Loucy (cell line): ENCODE measurements around the gene XPNPEP1.

Experiments used
- H2AFZ ChIP-seq: fragments of 200-600 bp; sonication (generic); 2 replicates; pipeline ENCODE4 v1.6.0; 2016; ENCODE audit warnings: antibody characterized with exemption, mild to moderate bottlenecking, low read length, moderate library complexity
- H3F3A ChIP-seq: fragments of 200-600 bp; 2 replicates; pipeline ENCODE4 v1.6.0; 2016; ENCODE audit warnings: antibody characterized with exemption, low read depth, mild to moderate bottlenecking
- H3K27me3 ChIP-seq: fragments of 200-600 bp; sonication (generic); 2 replicates; pipeline ENCODE4 v1.6.1; 2014; ENCODE audit warnings: low read length, mild to moderate bottlenecking; ENCODE audit not compliant: insufficient read depth, poor library complexity, severe bottlenecking
- H3K36me3 ChIP-seq: fragments of 200-600 bp; sonication (generic); 2 replicates; pipeline ENCODE4 v1.6.1; 2016; ENCODE audit warnings: low read length; ENCODE audit not compliant: insufficient read depth
- H3K4me1 ChIP-seq: fragments of 200-600 bp; sonication (generic); 2 replicates; pipeline ENCODE4 v1.5.1; 2014; ENCODE audit warnings: low read length, mild to moderate bottlenecking; ENCODE audit not compliant: insufficient read depth, poor library complexity, severe bottlenecking
- H3K4me2 ChIP-seq: fragments of 200-600 bp; sonication (generic); 2 replicates; pipeline ENCODE4 v1.6.0; 2014; ENCODE audit warnings: antibody characterized with exemption, low read length, low read depth, mild to moderate bottlenecking; ENCODE audit not compliant: poor library complexity, severe bottlenecking
- H3K4me3 ChIP-seq: fragments of 200-600 bp; sonication (generic); 2 replicates; pipeline ENCODE4 v1.5.1; 2014; ENCODE audit warnings: low read length, mild to moderate bottlenecking, mixed read lengths; ENCODE audit not compliant: poor library complexity, severe bottlenecking
- H3K79me2 ChIP-seq: fragments of 200-600 bp; sonication (generic); 2 replicates; pipeline ENCODE4 v1.6.1; 2014; ENCODE audit warnings: low read length; ENCODE audit not compliant: insufficient read depth
- H3K9ac ChIP-seq: fragments of 200-600 bp; sonication (generic); 2 replicates; pipeline ENCODE4 v1.6.0; 2014; ENCODE audit warnings: mild to moderate bottlenecking, low read depth, low read length, moderate library complexity; ENCODE audit not compliant: poor library complexity, severe bottlenecking
- H3K9me2 ChIP-seq: fragments of 200-600 bp; sonication (generic); replicated peaks from 2 replicates; pipeline ENCODE4 v1.6.1; 2016; ENCODE audit warnings: low read depth, low read length, mixed read lengths
- H3K9me3 ChIP-seq: fragments of 200-600 bp; sonication (generic); 2 replicates; pipeline ENCODE4 v1.6.1; 2014; ENCODE audit warnings: mild to moderate bottlenecking, antibody characterized with exemption, low read length, low read depth; ENCODE audit not compliant: insufficient read depth
- H4K20me1 ChIP-seq: fragments of 200-600 bp; sonication (generic); 2 replicates; pipeline ENCODE4 v1.6.0; 2014; ENCODE audit warnings: antibody characterized with exemption, low read length, mild to moderate bottlenecking; ENCODE audit not compliant: insufficient read depth, poor library complexity, severe bottlenecking
- EZH2phosphoT487 ChIP-seq: fragments of 200-600 bp; IDR thresholded peaks from 2 replicates; pipeline ENCODE4 v1.6.1; 2018; ENCODE audit warnings: antibody characterized with exemption, mild to moderate bottlenecking, moderate library complexity, borderline replicate concordance
- TF ChIP-seq, protein P1 (sequence below): fragments of 200-600 bp; sonication (generic); conservative IDR thresholded peaks from 2 replicates; pipeline ENCODE4 v1.5.1; 2014; ENCODE audit warnings: mild to moderate bottlenecking, antibody characterized with exemption, low read length

Gene XPNPEP1

DNA sequence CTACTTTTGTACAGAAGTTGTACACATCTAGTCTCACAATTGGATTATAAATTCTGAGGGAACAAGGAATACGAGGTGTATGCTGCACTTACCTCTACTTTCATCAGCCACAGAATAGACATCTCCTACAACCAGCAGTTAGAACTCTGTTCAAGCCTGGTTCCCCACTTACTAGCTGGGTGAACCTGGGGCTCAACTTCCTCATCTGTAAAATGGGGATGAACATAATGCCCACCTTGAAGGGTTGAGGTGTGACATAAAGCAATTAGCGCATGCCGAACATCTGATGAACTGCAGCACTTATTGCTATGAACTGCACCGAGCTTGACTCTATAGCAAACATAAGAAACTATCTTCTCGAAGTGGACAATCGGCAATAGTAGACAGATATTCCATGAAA is 25.3 kb downstream of the XPNPEP1 start:
- Histone ChIP-seq H3K36me3 (peaks cover 44% of the 10 kb centered on the region), H3K4me3 (no peak overlapping the region), H2AFZ (no peak overlapping the region), H3K9me3 (no peaks in the 10 kb centered on the region), H3K27me3 (no peaks in the 10 kb centered on the region), H3K4me2 (no peak overlapping the region), H3K79me2 (peaks cover 87% of the 10 kb centered on the region), H4K20me1 (peaks cover 9% of the 10 kb centered on the region), H3K9ac (no peak overlapping the region), H3K9me2 (no peaks in the 10 kb centered on the region), H3K4me1 (peaks cover 10% of the 10 kb centered on the region), H3F3A (no peaks in the 10 kb centered on the region)
- TF ChIP-seq EZH2phosphoT487, result no peak
- TF ChIP-seq, protein P1, sequence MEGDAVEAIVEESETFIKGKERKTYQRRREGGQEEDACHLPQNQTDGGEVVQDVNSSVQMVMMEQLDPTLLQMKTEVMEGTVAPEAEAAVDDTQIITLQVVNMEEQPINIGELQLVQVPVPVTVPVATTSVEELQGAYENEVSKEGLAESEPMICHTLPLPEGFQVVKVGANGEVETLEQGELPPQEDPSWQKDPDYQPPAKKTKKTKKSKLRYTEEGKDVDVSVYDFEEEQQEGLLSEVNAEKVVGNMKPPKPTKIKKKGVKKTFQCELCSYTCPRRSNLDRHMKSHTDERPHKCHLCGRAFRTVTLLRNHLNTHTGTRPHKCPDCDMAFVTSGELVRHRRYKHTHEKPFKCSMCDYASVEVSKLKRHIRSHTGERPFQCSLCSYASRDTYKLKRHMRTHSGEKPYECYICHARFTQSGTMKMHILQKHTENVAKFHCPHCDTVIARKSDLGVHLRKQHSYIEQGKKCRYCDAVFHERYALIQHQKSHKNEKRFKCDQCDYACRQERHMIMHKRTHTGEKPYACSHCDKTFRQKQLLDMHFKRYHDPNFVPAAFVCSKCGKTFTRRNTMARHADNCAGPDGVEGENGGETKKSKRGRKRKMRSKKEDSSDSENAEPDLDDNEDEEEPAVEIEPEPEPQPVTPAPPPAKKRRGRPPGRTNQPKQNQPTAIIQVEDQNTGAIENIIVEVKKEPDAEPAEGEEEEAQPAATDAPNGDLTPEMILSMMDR, result no peak

DNA sequence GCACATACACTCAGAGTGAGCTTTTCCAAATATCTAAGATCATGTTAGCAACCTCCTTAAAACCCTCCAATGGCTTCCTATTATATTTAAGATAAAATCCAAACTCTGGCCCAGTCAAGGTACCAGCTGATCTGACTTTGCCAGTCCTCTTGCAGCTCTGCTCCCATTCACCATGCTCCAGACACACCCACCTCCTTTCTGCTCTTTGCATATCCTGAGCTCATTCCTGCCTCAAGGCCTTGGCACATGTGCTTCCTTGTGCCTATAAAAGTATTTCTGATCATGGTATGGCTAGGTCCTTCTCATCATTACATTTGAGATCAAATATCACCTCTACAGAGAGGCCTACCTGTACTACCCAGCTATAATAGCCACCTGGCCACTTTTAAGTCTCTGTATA is 27.5 kb downstream of the XPNPEP1 start:
- Histone ChIP-seq H3K79me2 (peaks cover 77% of the 10 kb centered on the region), H3K9ac (no peak overlapping the region), H3K9me2 (no peaks in the 10 kb centered on the region), H3K4me3 (no peak overlapping the region), H3K4me2 (no peak overlapping the region), H3K4me1 (peaks cover 29% of the 10 kb centered on the region), H4K20me1 (peaks cover 6% of the 10 kb centered on the region), H3K9me3 (no peaks in the 10 kb centered on the region), H3K36me3 (peaks cover 41% of the 10 kb centered on the region; the same call in 1 of the 2 replicates), H3K27me3 (no peaks in the 10 kb centered on the region), H2AFZ (no peak overlapping the region), H3F3A (no peaks in the 10 kb centered on the region)
- TF ChIP-seq EZH2phosphoT487, result no peak
- TF ChIP-seq, protein P1, result no peak

DNA sequence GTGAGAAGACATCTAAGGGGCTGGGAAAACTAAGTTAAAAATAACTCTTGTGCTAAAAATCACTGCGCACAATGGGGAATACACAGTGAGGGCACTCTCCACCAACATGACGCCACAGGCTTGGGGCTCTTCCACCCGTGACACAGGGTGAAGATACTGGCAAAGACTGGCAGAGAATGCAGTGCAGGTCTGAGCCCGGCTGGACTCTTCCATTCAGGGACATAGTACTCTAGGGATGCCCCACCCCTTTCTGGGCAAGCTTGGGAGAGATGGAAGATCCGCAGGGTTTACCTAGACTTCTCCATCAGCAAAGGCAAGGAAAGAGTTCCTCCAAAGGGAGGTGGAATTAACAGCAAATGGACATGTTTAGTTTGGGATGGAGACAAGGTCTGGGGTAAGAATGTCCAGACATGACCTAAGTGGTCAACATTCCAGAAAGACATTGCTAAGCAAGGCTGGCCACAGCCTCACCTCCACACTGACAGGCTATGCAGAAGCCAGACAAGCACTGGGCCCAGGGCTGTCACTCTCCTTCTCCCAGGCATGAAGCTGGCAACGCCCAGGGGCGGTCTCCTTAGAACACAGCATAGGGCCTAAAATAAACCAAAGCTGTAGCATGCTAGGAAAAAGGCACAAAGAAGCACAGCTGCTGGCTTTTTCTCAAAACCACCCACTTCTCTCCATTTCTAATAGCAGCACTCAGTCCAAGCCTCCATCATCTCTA is 28.1 kb downstream of the XPNPEP1 start:
- no peak overlapping the region for H2AFZ ChIP-seq
- no peaks in the 10 kb centered on the region for H3K9me3 ChIP-seq
- no peaks in the 10 kb centered on the region for H3F3A ChIP-seq
- peaks cover 29% of the 10 kb centered on the region for H3K4me1 ChIP-seq
- peaks cover 45% of the 10 kb centered on the region; the same call in 1 of the 2 replicates for H3K36me3 ChIP-seq
- TF ChIP-seq, protein P1, result no peak
- no peak for TF ChIP-seq EZH2phosphoT487
- no peak overlapping the region for H3K4me3 ChIP-seq
- no peaks in the 10 kb centered on the region for H3K9me2 ChIP-seq
- H3K9ac ChIP-seq, result no peak overlapping the region
- H4K20me1 ChIP-seq, result peaks cover 6% of the 10 kb centered on the region
- H3K4me2 ChIP-seq, result no peak overlapping the region
- no peaks in the 10 kb centered on the region for H3K27me3 ChIP-seq
- peaks cover 72% of the 10 kb centered on the region for H3K79me2 ChIP-seq
